Ovary (tissue), 9 donors: ENCODE results near the gene IQSEC2. TPM values are rescaled to one million over a fixed set of nuclear protein-coding genes. Genes with fewer than 3 reads are reported as not detected.

Source experiments
- DNase-seq, 5 donors: peaks; one replicate each; pipeline ENCODE4 v3.0.0-alpha.2; 2019 to 2020
- H3K27ac ChIP-seq, 2 donors: fragments of 200-600 bp; one replicate each; pipeline versions ENCODE4 v1.5.1 to v1.8.0; 2019 to 2022
- H3K27me3 ChIP-seq: fragments of 200-600 bp; one replicate; pipeline ENCODE4 v1.8.0; 2022
- H3K36me3 ChIP-seq: fragments of 200-600 bp; sonication (generic); one replicate; pipeline ENCODE4 v1.5.1; 2019
- H3K4me1 ChIP-seq: one replicate; pipeline ENCODE4 v1.8.1; 2013; ENCODE audit warnings: mild to moderate bottlenecking, moderate library complexity; ENCODE audit not compliant: insufficient read depth
- H3K4me3 ChIP-seq: fragments of 200-600 bp; sonication (generic); one replicate; pipeline ENCODE4 v1.5.1; 2017
- H3K9me3 ChIP-seq, 2 donors: fragments of 200-600 bp in 1 of 2; sonication (generic) in 1 of 2; one replicate each; pipeline versions ENCODE4 v1.5.1 to v1.8.1; 2013 to 2019; ENCODE audit warnings: mild to moderate bottlenecking in 1 of 2, moderate library complexity in 1 of 2
- EP300 ChIP-seq: sonication (generic); formaldehyde crosslinking; IDR thresholded peaks from one replicate; pipeline ENCODE4 v1.6.1; 2017; ENCODE audit warnings: antibody characterized with exemption
- POLR2A ChIP-seq: fragments of 450-650 bp; IDR thresholded peaks from one replicate; pipeline ENCODE4 v1.6.1; 2017; ENCODE audit warnings: antibody characterized with exemption, mild to moderate bottlenecking, moderate library complexity
- WGBS, 3 donors: extraction: QIAGEN DNeasy Blood & Tissue Kit in 1 of 3; methylation state at CpG; one replicate each; pipeline versions ENCODE4 v1.1.5 to v1.1.7; 2013 to 2017; 5-methylcytosine and 5-hydroxymethylcytosine counted together
- intact Hi-C, 4 donors: fragments of 100-400 bp; cut with DNase I; formaldehyde crosslinking; loops; one replicate each; pipeline versions ENCODE4 v1.11.0 to v1.15.1; 2022 to 2023
- polyA plus RNA-seq, 2 donors: library from polyadenylated mRNA; stranded (reverse); fragments of 200-250 nt in 1 of 2; fragments of 350-450 nt in 1 of 2; fragmentation: Illumina TruSeq in 1 of 2; extraction: RNeasy Lipid Tissue Mini Kit (QIAGEN cat#74804) in 1 of 2; gene quantifications; one replicate each; pipeline ENCODE4 v1.2.3, GENCODE V29; 2013 to 2014
- total RNA-seq, 7 donors: library from RNA; depleted of rRNA in 2 of 7; stranded (reverse); fragments of >200 nt in 2 of 7; fragmentation: NEBNext Ultra II Directional in 3 of 7; extraction: Animal tissue kit (Norgen Biotek cat#: 25700) in 3 of 7; gene quantifications; one replicate each; pipeline versions ENCODE4 v1.1.0 to v1.2.4, GENCODE V29; 2016 to 2023
- TF ChIP-seq, protein P1 (sequence below), 3 donors: fragments of 450-650 bp in 2 of 3; fragments of 200-600 bp in 1 of 3; IDR thresholded peaks; one replicate each; pipeline versions ENCODE4 v1.5.1 to v1.8.0; 2016 to 2022; ENCODE audit warnings: antibody characterized with exemption in 3 of 3, mild to moderate bottlenecking in 1 of 3
- donor health status: DM: no; HTN: no; CAD: no; lungs with moderate emphysema.
- donor health status: DM: no; HTN: no; CAD: no.
- donor health status: Bipolar disorder and iron deficiency.
- donor health status: DM: yes; HTN: yes; CAD: no.
- donor health status: DM: no; HTN: no; CAD: no.
- donor health status: DM: yes; HTN: yes; CAD: no.

IQSEC2 gene
- total and polyA plus RNA-seq, 9 donors = 8.2 to 20.1 (median 11.9) TPM

GRCh38 chrX:53287493-53288138 is 6.2 kb upstream of the IQSEC2 start:
- H3K27ac ChIP-seq = no peak overlapping the region
- no peak overlapping the region for H3K4me3 ChIP-seq
- H3K4me1 ChIP-seq = peaks cover 3% of the 10 kb centered on the region
- WGBS, 3 donors = 25 to 34% (median 29%) methylated on average over 11 of the region's 11 CpGs
- TF ChIP-seq, protein P1, sequence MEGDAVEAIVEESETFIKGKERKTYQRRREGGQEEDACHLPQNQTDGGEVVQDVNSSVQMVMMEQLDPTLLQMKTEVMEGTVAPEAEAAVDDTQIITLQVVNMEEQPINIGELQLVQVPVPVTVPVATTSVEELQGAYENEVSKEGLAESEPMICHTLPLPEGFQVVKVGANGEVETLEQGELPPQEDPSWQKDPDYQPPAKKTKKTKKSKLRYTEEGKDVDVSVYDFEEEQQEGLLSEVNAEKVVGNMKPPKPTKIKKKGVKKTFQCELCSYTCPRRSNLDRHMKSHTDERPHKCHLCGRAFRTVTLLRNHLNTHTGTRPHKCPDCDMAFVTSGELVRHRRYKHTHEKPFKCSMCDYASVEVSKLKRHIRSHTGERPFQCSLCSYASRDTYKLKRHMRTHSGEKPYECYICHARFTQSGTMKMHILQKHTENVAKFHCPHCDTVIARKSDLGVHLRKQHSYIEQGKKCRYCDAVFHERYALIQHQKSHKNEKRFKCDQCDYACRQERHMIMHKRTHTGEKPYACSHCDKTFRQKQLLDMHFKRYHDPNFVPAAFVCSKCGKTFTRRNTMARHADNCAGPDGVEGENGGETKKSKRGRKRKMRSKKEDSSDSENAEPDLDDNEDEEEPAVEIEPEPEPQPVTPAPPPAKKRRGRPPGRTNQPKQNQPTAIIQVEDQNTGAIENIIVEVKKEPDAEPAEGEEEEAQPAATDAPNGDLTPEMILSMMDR (IDR thresholded peaks at IDR 0.05) = no peak
- no peak for TF ChIP-seq EP300
- TF ChIP-seq POLR2A = no peak
- intact Hi-C loops = no loop called here
- no peaks in the 10 kb centered on the region for H3K27me3 ChIP-seq
- H3K36me3 ChIP-seq = no peaks in the 10 kb centered on the region
- H3K9me3 ChIP-seq = no peaks in the 10 kb centered on the region
- DNase-seq = peak; percentile 41 to 55 (median 48)

DNA sequence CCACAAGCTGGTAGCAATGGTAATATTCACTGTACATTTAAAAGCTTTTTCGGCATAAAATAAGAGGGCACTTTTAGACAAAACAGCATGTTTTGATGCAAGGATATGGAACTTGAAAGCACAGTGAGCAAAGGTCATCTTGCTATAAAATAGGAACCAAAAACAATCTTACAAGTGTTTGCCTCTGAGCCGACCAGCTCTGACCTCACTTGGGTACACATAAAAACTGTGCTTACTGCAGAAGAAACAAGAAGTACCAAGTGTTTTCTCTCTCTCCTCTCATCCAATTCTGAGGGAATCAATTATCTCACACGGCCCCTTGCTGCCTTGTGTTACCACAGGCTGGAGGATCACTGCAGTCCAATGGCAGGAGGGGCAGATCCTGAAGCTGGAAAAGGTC is 4.8 kb upstream of the IQSEC2 start:
- Histone ChIP-seq H3K4me3 (no peak overlapping the region), H3K36me3 (no peaks in the 10 kb centered on the region), H3K4me1 (peaks cover 5% of the 10 kb centered on the region), H3K27ac (no peak overlapping the region), H3K27me3 (no peaks in the 10 kb centered on the region), H3K9me3 (no peaks in the 10 kb centered on the region)
- no peak for TF ChIP-seq EP300
- TF ChIP-seq, protein P1 (IDR thresholded peaks at IDR 0.05) = no peak
- TF ChIP-seq POLR2A = no peak
- intact Hi-C loops = no loop called here
- no peak for DNase-seq
- 52 to 68% (median 55%) methylated on average over 3 of the region's 3 CpGs for WGBS, 3 donors

DNA sequence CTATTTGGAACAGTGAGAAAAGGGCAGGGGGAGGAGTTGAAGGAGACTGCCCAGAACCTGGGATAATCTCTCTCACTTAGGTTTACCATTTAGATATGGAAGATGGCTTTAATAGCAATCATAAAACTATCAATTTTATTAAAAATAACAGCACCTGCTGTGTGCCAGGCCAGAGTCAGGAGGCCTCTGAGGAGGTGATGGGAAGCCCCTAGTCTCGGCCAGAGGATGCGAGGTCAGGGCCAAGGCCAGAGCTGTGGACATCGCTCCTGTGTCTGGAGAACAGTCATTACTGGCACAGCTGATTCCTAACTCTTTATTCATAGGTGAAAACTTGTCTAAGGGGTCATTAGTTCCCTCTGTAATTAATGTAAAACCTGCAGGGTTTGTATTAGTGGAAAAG is 4.2 kb upstream of the IQSEC2 start:
- DNase-seq = no peak
- no peak overlapping the region for H3K4me3 ChIP-seq
- intact Hi-C loops = no loop called here
- no peak for TF ChIP-seq POLR2A
- TF ChIP-seq, protein P1 (IDR thresholded peaks at IDR 0.05) = no peak
- TF ChIP-seq EP300 = no peak
- H3K4me1 ChIP-seq = peaks cover 5% of the 10 kb centered on the region
- 62 to 74% (median 69%) methylated on average over 3 of the region's 3 CpGs for WGBS, 3 donors
- no peaks in the 10 kb centered on the region for H3K36me3 ChIP-seq
- H3K27me3 ChIP-seq = no peaks in the 10 kb centered on the region
- H3K9me3 ChIP-seq = no peaks in the 10 kb centered on the region
- no peak overlapping the region for H3K27ac ChIP-seq

- intact Hi-C loops = no loop called here
- Histone ChIP-seq H3K9me3 (no peaks in the 10 kb centered on the region), H3K4me1 (peaks cover 12% of the 10 kb centered on the region), H3K27me3 (no peaks in the 10 kb centered on the region), H3K4me3 (no peak overlapping the region), H3K27ac (no peak overlapping the region), H3K36me3 (no peaks in the 10 kb centered on the region)
- TF ChIP-seq, protein P1 (IDR thresholded peaks at IDR 0.05) = peak; percentile 53 to 77 (median 56)
- no peak for TF ChIP-seq POLR2A
- DNase-seq = peak; percentile 45 to 66 (median 66)
- 34 to 38% (median 35%) methylated on average over 8 of the region's 8 CpGs for WGBS, 3 donors
These were observed 3.5 kb upstream of the IQSEC2 start for GRCh38 chrX:53284684-53285447.
